NCI-H2107 treated with DMSO at 0.1 percent for 48 hours (cell line): Measurements from ENCODE around the gene ROGDI.
"Not testable (repeated sequence)": the region's sequence is repeated elsewhere in the genome, so short reads cannot be mapped to it uniquely, and the experiment has no call there.

Experiments
- DNase-seq: peaks from one replicate; lab custom pipeline; 2025; ENCODE audit not compliant: unreplicated experiment; lab: John Stamatoyannopoulos, UW

The ROGDI gene

DNA sequence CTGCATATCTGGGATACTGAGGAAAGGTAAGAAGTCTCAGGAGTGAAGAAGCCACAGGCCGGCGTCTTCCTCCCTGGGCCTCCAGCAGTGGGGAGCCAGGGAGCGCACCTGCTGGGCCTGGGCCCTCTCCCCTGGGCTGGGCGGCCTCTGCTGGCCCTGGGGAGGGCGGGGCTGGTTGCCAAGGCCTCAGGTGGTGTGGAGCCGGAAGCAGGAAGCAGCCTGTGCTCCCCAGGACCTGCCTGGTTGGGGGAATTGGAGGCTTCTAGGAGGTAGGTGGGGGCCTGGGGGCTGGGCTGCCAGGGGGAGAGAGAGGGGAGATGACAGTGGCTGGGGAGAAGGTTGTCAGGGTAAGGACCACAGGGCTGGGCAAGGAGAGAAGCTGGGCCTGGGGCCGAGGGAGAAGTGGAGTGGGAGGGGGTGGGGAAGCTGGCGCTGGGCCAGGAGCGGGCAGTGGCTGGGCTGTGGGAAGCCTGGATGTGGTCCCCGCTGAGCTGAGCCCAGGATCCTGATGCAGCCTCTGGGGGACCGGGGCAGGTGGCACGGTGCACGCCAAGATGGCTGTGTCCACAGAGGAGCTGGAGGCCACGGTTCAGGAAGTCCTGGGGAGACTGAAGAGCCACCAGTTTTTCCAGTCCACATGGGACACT is 7.1 kb downstream of the ROGDI start, which contains the start of gene SMIM22:
SMIM22 (plus strand) TSS at position 189 of the 647 bp plus-strand sequence; CDS start at position 555, 366 bp downstream.
- peak; percentile 79 for DNase-seq

DNA sequence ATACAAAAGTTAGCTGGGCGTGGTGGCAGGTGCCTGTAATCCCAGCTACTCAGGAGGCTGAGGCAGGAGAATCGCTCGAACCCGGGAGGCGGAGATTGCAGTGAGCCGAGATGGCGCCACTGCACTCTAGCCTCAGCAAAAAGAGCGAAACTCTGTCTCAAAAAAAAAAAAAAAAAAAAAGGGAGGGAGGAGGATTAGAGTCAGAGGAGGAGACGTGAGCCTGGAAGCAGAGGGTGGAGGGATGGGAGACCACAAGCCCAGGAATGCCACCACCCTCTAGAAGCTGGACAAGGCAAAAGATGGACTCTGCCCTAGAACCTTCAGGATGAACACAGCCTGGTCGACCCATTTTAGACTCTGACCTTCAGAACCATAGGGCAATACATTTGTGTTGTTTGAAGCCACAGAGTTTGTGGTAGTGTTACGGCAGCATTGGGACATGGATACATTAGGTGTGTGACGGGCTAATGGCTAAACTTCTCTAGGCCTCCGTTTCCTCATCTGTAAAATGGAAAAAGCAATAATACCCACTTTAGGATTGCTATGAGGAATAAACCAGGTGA is 9.4 kb downstream of the ROGDI start:
- DNase-seq, result no peak

DNA sequence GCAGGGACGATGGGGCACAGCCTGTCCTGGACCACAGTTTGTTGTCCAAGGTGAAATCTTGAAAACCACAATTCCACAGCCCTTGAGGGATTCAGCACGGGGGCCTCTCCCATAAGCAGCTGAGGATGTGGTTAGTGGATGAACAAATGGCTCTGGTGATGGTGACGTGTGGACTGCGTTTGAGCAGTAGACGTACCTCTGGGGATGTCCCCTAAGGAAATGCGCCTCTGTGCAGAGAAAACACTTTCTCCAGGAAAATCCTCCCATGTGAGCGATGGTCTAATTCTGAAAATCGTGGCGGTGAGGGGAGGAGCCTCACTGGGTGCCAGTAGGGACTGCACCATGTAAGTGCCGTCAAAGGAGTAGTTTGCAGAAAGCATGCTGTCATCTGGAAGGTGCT is 11.6 kb downstream of the ROGDI start:
- DNase-seq, result no peak

DNA sequence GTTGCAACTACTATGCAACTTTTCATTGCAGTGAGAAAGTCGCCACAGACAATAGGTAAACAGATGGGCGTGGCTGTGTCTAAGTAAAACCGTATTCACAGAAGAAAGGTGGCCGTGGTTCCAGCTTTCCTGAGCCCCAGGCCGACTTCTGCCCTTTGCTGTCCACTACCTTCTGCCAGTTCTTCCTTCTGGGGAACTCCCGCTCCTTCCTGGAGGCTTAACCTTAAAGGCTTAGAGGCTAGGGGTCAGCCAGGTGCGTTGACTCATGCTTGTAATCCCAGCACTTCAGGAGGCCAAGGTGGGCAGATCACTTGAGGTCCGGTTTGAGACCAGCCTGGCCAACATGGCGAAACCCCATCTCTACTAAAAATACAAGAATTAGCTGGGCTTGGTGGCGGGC is 12.2 kb downstream of the ROGDI start:
- DNase-seq, result no peak

DNA sequence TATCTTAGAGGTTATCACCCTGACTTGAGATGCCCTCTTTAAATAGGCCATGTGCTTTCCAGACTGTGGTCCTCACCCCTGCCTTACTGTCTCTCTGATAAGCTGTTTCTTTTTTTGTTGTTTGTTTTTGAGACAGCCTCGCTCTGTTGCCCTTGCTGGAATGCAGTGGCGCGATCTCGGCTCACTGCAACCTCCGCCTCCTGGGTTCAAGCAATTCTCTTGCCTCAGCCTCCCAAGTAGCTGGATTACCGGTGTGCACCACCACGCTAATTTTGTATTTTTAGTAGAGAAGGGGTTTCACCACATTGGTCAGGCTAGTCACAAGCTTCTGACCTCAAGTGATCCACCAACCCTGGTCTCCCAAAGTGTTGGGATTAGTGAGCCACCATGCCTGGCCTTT is 13.5 kb downstream of the ROGDI start:
- DNase-seq, result no peak

DNA sequence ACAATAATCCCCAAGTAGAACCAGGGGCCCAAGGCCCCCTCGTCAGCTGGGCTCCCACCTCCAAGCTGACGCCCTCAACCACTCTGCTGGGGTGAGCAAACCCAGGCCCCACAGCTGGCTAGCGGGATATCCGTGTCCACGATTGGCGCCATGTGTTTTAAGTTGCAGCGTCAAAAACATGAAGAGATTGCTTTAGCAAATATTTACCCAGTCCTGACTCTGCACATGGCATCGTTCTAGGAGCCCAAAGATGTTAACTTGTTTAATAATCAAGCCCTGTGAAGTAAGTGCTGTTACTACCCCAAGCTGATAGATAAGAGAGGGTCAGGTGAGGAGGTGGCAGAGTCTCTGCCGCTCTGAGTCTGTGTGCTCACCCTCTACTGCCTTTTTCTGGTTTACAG is 13.9 kb downstream of the ROGDI start:
- DNase-seq, result no peak

DNA sequence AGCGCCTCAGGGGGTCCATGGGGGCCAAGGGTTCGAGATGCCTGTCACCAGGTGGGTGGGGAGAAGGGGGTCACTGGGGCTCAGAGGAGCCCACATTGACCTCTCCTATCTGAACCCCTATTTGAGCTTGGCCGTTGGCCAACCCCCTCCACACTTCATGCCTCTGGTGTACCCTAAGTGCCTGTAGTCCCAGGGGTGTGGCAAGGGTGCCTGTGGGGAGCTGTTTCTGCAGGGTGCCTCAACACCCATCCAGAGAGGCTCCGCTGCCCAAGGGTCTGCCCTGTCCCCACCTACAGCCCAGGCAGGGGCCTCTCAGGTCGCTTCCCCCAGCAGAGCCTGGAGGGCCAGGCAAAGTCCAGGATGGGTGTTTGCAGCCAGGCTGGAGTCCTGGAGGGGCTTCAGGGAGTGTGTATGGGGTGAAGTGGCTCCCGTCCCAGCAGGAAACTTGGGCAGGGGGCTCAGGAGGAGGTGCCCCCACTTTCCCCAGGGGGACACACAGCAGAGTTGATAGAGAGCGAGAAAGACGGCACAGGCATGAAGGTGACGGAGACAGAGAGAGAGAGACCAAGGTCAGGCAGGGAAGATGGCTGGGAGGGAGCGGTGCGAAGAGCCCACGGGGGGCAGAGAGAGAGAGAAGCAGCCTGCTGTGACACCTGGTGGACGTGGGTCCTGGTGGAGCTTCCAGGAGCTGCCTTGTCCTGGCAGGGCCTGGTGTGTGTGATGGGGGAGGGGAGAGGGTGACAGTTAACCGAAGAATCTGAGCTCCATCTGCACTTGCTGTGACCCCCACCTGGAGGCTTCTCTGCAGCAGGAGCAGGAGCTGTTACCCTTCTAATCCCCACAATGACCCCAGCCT is 14.6 kb downstream of the ROGDI start, which contains the start of gene SEPTIN12:
SEPTIN12 (minus strand) TSS at position 719 of the 856 bp plus-strand sequence; CDS start at position 19, 700 bp downstream.
- no peak for DNase-seq

DNA sequence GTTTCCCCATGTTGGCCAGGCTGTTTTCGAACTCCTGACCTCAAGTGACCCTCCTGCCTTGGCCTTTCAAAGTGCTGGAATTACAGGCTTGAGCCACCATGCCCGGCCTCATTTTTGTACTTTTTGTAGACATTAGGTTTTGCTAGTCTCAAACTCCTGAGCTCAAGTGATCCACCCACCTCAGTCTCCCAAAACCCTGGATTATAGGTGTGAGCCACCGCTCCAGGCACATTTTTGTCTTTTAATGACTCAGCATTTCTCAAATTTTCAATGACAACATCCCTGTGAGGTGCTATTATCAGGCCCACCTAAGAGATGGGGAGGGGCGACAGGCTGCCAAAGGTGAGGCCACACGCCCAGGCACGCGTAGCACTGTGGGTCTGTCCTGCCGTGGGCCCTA is 15.4 kb downstream of the ROGDI start:
- DNase-seq, result no peak

DNA sequence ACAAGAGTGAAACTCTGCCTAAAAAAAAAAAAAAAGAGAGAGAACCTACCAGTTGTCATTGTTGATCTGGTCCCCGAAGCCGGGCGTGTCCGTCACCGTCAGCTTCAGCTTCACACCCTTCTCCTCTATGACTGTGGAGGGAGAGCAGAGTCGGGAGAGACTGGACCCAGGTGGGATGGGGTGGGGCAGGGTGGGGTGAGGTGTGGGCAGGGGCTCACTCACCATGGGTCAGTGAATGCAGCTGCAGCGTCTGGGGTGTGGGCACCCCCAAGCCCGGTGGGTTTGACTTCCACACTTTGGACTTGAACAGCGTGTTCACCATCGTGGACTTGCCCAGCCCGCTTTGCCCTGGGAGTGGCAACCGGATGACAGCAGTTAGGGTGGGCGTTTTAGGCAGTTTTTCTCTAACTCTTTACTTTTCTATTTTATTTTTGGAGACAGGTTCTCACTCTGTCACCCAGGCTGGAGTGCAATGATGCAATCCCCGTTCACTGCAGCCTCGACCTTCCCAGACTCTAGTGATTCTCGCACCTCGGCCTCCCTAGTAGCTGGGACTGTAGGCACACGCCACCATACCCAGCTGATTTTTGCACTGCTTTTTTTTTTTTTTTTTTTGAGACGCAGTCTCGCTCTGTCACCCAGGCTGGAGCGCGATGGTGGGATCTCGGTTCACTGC is 16.5 kb downstream of the ROGDI start:
- no peak for DNase-seq

DNA sequence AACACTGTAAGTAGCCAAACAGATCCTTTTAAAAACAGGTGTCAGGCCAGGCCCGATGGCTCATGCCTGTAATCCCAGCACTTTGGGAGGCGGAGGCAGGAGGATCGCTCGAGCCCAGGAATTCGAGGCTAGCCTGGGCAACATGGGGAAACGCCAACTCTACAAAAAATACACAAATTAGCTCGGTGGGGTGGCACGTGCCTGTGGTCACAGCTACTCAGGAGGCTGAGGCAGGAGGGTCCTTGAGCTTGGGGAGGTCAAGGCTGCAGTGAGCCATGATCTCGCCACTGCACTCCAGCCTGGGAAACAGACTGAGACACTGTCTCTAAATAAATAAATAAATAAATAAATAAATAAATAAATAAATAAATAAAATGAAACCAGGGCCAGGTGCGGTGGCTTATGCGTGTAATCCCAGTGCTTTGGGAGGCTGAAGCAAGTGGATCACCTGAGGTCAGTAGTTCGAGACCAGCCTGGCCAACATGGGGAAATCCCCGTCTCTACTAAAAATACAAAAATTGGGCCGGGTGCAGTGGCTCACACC is 17.9 kb downstream of the ROGDI start:
- DNase-seq, result not testable (repeated sequence)

DNA sequence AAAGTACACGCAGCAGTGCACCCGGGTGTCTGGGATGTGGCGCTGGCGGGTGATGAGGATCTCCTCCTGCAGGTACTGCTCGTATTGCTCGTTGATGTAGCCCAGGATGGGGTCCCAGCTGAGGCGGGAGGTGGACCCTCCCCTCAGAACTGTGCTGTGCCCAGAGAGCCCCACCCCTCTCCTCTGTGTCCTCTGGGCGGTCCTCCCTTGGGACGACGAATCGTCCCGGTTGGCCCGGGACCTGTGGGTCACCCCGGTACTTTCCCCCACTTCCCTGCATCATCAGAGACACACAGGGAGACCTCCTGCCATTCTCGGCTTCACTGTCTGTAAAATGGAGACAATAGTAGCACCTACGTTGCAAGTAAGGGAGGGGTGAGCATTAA is 18.5 kb downstream of the ROGDI start:
- no peak for DNase-seq

DNA sequence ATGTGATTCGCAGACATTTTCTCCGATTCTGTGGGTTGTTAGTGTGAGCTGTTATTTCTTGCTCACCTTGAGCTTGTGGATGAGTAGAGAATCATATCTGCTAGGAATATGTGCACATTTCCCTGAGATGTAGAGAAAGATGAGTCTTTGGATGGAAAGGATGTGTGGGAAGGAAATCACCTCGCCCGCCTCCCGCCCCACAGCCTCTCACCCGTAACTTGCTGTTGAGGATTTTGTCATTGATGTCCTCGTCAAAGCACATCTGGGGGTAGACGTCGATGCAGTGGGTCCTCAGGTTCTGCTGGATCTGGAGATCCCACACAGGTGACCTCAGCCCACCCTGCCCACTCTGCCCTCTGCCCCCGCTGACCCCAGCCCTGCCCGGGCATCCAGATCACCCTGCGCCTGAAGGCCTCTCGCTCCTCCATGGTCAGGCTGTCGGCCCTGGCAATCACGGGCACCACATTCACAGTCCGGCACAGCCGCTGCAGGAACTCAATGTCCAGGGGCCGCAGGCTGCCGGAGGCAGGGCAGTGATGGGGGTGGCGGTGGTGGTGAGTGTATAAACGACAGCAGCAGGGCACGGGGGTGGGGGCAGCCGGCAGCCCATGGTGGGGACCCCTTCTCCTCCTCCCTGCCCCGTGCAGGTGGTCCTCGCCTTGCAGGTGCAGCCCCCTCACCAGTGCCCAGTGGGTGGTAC is 19.0 kb downstream of the ROGDI start:
- no peak for DNase-seq

DNA sequence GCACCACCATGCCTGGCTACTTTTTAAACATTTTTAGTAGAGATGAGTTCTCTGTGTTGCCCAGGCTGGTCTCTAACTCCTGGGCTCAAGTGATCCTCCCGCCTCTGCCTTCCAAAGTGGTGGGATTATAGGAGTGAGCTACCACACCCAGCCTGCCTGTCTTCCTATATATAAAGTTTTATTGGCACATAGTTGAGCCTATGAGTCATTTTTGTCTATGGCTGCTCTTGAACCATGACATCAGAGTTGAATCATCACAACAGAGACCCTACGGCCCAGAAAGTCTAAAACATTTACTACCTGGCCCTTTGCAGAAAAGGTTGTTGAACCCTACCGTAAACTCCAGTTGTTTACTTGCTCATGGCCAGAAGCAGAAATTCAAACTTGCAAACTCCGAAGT is 22.2 kb downstream of the ROGDI start:
- DNase-seq, result no peak

DNA sequence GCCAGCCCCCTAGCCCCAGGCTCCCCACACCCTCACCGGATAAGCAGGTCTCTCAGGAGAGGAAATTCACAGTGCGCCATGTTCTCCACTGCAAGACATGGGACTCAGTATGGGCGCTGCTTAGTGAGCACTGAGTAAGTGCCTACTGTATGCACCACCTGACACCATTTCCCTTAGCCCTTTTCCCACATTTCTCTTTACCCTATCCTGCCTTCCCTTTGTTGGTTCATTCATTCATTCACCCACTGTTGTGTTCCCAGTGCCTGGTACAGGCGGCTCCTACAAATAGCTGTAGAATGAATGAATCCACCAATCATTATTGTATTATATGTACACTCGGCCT is 24.4 kb downstream of the ROGDI start:
- no peak for DNase-seq

DNA sequence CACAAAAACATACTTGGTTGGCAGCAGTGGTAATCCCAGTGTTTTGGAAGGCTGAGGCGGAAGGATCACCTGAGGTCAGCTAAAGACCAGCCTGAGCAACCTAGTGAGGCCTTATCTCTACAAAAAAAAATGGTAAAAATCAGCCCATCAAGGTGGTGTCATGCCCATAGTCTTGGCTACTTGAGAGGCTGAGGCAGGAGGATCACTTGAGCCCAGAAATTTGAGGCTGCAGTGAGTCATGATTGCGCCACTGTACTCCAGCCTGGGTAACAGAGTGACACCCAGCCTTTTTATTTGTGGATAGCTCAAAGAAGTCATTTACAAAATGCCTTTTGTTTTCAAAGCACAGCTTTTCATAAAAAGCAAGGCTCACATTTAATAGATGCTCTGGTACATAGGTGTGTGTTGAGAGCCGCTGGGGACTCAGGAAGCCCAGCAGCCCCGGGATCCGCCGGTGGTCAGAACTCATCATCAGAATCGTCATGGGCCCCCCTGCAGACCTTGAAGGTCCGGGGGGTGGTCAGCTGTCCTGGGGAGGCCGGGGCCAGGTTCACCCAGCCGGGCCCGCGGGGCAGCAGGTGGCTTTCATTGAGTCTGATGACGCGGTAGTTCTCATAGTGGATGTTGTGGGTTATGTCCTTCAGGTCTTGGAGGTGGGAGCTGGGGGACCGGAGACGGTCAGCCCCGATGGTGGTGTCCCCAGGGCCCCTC is 24.9 kb downstream of the ROGDI start:
- DNase-seq, result no peak

DNA sequence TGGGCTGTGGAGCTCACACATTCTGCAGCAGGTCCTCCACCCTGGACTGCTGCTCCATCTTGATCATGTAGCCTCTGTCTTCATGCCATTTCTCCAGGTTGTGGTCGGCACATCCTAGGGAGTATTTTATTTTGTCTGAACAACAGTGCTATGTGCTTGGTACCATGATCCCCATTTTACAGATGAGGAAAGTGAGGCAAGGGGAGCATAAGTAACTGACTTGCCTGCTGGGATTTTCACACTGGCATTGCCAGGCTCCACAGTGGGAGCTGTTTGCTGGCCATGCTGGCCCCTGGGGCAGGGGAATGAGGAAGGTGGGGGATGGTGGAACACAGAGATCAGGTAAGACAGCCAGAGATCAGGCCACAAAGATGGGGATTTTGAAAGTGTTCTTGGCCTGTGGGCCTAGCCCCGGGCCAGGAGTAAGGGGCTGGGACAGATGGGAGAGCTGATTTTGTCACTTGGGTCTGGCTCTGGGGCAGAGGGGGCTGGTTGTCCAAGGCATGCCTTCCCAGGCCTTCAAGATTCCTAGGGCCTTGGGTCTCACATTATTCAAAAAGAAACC is 26.2 kb downstream of the ROGDI start:
- DNase-seq, result no peak

DNA sequence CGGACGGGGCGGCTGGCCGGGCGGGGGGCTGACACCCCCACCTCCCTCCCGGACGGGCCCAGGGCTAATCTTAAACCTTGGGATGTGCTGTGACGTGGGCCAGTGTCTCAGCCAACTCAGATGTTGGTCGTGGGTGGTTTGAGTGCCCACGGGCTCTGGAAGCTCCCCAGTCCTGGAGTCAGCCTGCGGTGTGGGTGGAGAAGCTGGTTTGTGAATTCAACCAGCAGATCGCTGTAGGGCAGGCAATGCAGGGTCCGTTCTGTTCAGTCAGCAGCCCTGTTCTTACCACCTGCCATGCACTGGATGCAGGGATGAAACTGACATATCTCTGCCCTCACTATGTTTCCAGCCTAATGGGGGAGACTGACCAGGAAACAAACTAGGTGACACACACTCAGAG is 27.4 kb downstream of the ROGDI start:
- no peak for DNase-seq

DNA sequence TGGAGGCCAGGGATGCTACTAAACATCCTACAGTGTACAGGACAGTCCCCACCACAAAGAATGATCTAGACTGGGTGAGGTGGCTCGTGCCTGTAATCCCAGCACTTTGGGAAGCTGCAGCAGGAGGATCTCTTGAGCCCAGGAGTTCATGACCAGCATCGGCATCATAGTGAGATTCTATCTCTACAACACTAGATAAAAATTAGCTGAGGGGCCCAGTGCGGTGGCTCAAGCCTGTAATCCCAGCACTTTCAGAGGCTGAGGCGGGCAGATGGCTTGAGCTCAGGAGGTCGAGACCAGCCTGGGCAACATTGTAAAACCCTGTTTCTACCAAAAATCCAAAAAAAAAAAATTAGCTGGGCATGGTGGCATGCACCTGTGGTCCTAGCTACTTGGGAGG is 30.1 kb downstream of the ROGDI start:
- DNase-seq, result no peak

DNA sequence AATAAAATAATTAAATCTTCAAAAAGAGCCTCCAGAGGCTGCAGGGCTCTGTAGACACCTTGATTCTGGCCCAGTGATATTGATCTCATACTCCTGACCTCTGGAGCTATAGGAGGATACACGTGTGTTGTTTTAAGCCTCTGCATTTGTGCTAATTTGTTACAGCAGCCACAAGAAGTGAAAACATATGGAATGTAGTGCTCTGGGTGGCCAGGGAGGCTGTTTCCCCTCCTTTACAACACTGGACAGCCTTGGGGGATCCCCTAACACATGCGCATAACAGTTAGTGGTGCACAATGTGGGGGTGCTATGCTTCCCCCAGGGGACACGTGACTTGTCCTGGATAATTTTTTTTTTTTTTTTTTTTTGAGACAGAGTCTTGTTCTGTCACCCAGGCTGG is 30.8 kb downstream of the ROGDI start:
- no peak for DNase-seq

DNA sequence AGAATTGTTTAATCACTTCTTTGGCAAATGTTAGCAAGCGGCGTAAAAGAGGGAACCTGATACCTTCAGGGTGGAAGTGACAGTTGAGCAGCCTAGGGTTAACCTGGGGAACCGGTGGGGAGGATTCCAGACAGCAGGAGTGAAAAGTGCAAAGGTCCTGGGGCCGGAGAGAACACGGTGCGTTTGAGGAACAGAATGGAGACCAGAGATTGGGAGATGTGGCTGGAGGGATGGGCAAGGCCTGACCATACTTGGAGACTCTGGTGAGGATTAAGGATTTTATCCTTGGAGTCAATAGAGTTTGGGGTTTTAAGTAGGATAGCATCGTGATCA is 33.2 kb downstream of the ROGDI start:
- DNase-seq, result no peak
